HepG2 (cell line): ENCODE data around the gene NUBPL. TPM values are rescaled to one million over a fixed set of nuclear protein-coding genes. Genes with fewer than 3 reads are reported as not detected.

Experiments
- ZBTB42 ChIP-seq: sonication (generic); formaldehyde crosslinking; IDR thresholded peaks from 2 replicates; pipeline ENCODE4 v1.5.0; 2020; ENCODE audit warnings: mild to moderate bottlenecking, missing genetic modification reagents
- polyA plus RNA-seq, 8 experiments: library from polyadenylated mRNA; depleted of rRNA in 3 of 8; stranded (reverse) in 7 of 8; unstranded in 1 of 8; fragments of >200 nt; fragmentation: Illumina TruSeq in 4 of 8; extraction: Trizol in 4 of 8; gene quantifications; 2 replicates each; pipeline versions ENCODE4 v1.2.1 to v1.2.3, GENCODE V29; 2011 to 2016; ENCODE audit warnings: low read depth in 4 of 8, missing spikeins in 1 of 8, mixed read lengths in 1 of 8; ENCODE audit not compliant: insufficient read depth in 1 of 8
- total RNA-seq, 5 experiments: library from RNA; depleted of rRNA; stranded (reverse); fragments of >200 nt; fragmentation: Illumina TruSeq; extraction: Trizol; gene quantifications; 2 replicates each; pipeline ENCODE4 v1.2.3, GENCODE V29; 2016; ENCODE audit warnings: low read depth in 1 of 5
- TF ChIP-seq, protein P1 (sequence below), 2 experiments: fragments of 450-650 bp in 1 of 2; sonication (generic) in 1 of 2; formaldehyde crosslinking in 1 of 2; IDR thresholded peaks; 2 replicates each; pipeline versions ENCODE4 v1.6.1 to v1.8.0; 2016 to 2022; ENCODE audit warnings: antibody characterized with exemption in 1 of 2, mild to moderate bottlenecking in 1 of 2, missing genetic modification reagents in 1 of 2

NUBPL gene
- total and polyA plus RNA-seq, 2 of the 13 experiments (the other 11 are each of a cell fraction or from before 2014, with no cell fraction given) = 21.3 to 44.1 TPM

DNA sequence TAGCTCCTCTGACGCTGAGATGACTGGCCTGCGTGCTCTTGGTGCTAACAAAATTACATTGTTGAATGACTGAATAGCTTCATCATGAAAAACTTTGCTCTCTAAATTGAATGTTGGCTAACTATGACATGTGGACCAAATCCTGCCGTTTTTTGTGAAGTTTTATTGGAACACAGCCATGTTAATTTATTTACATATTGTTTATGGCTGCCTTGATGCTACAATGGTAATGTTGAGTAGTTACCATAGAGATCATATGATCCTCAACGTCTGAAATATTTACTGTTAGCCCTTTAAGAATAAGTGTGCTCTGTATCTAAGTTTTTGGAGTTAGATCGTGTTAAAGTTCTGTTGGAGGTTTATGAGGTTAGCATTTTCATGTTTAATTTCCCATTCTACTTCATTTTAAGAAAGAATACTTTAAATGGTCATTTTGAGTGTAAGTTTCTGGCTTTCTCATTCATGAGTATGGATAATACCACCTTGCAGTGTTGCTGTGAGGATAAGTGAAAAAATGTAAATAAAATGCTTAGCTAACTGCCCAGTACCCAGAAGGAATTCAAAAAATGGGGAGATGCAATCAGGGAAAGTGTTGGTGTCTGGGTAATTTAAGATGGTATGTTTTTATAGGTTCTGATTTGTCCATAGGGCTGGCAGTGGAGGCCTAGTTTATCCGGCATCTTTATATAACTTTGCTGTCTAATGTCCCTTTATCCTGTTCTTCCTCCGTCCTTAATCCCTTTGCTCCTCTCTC, 35.3 kb downstream of the NUBPL start (continued):
- TF ChIP-seq, protein P1, sequence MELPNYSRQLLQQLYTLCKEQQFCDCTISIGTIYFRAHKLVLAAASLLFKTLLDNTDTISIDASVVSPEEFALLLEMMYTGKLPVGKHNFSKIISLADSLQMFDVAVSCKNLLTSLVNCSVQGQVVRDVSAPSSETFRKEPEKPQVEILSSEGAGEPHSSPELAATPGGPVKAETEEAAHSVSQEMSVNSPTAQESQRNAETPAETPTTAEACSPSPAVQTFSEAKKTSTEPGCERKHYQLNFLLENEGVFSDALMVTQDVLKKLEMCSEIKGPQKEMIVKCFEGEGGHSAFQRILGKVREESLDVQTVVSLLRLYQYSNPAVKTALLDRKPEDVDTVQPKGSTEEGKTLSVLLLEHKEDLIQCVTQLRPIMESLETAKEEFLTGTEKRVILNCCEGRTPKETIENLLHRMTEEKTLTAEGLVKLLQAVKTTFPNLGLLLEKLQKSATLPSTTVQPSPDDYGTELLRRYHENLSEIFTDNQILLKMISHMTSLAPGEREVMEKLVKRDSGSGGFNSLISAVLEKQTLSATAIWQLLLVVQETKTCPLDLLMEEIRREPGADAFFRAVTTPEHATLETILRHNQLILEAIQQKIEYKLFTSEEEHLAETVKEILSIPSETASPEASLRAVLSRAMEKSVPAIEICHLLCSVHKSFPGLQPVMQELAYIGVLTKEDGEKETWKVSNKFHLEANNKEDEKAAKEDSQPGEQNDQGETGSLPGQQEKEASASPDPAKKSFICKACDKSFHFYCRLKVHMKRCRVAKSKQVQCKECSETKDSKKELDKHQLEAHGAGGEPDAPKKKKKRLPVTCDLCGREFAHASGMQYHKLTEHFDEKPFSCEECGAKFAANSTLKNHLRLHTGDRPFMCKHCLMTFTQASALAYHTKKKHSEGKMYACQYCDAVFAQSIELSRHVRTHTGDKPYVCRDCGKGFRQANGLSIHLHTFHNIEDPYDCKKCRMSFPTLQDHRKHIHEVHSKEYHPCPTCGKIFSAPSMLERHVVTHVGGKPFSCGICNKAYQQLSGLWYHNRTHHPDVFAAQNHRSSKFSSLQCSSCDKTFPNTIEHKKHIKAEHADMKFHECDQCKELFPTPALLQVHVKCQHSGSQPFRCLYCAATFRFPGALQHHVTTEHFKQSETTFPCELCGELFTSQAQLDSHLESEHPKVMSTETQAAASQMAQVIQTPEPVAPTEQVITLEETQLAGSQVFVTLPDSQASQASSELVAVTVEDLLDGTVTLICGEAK (IDR thresholded peaks at IDR 0.05) = no peak
- TF ChIP-seq, protein P1 (CRISPR knock-in tag; IDR thresholded peaks at IDR 0.05) = no peak
- TF ChIP-seq ZBTB42 (CRISPR knock-in tag) = no peak
